Measurements from ENCODE around the gene MAPK8IP2.
"Not testable (repeated sequence)": the region's sequence is repeated elsewhere in the genome, so short reads cannot be mapped to it uniquely, and the experiment has no call there.

- TF ChIP-seq, protein P1, sequence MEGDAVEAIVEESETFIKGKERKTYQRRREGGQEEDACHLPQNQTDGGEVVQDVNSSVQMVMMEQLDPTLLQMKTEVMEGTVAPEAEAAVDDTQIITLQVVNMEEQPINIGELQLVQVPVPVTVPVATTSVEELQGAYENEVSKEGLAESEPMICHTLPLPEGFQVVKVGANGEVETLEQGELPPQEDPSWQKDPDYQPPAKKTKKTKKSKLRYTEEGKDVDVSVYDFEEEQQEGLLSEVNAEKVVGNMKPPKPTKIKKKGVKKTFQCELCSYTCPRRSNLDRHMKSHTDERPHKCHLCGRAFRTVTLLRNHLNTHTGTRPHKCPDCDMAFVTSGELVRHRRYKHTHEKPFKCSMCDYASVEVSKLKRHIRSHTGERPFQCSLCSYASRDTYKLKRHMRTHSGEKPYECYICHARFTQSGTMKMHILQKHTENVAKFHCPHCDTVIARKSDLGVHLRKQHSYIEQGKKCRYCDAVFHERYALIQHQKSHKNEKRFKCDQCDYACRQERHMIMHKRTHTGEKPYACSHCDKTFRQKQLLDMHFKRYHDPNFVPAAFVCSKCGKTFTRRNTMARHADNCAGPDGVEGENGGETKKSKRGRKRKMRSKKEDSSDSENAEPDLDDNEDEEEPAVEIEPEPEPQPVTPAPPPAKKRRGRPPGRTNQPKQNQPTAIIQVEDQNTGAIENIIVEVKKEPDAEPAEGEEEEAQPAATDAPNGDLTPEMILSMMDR (conservative IDR thresholded peaks at IDR 0.05 in 1 of 2, IDR thresholded peaks at IDR 0.05 in 1 of 2; ENCODE audit: low read depth in 1 of 2, low read length in 2 of 2): not testable (repeated sequence)
- TF ChIP-seq EZH2 (IDR thresholded peaks at IDR 0.05; ENCODE audit: low read length, missing control alignments): not testable (repeated sequence)
These were observed 42.6 kb downstream of the MAPK8IP2 start for GRCh38 chr22:50643021-50643820.
